Lung (tissue), 12 donors: ENCODE results near the gene OLIG1. TPM values are rescaled to one million over a fixed set of nuclear protein-coding genes. Genes with fewer than 3 reads are reported as not detected.

Source experiments
- ATAC-seq: fragments of 200-7000 bp; cut with Tn5 transposase; one replicate; pipeline ENCODE4 v1.9.1; 2020; ENCODE audit warnings: moderate number of reproducible peaks; ENCODE audit not compliant: insufficient read depth, low FRiP score
- DNase-seq, 3 donors: peaks; one replicate each; pipeline ENCODE4 v3.0.0-alpha.2; 2013 to 2017
- H3K27ac ChIP-seq, 2 donors: one replicate each; pipeline ENCODE4 v1.5.1; 2013; ENCODE audit warnings: mild to moderate bottlenecking in 2 of 2, moderate library complexity in 2 of 2, control low read depth in 1 of 2, inconsistent platforms in 1 of 2, low read depth in 1 of 2, low read length in 1 of 2
- H3K27me3 ChIP-seq, 3 donors: one replicate each; pipeline ENCODE4 v1.5.1; 2013; ENCODE audit warnings: low read length in 2 of 3; ENCODE audit not compliant: control insufficient read depth in 3 of 3, insufficient read depth in 3 of 3
- H3K36me3 ChIP-seq, 4 donors: one replicate each; pipeline ENCODE4 v1.5.1; 2013; ENCODE audit warnings: low read length in 4 of 4, mild to moderate bottlenecking in 1 of 4, moderate library complexity in 1 of 4; ENCODE audit not compliant: control insufficient read depth in 4 of 4, insufficient read depth in 4 of 4
- H3K4me1 ChIP-seq, 5 donors: one replicate each; pipeline ENCODE4 v1.5.1; 2013; ENCODE audit warnings: low read length in 5 of 5, mild to moderate bottlenecking in 2 of 5, moderate library complexity in 1 of 5; ENCODE audit not compliant: control insufficient read depth in 5 of 5, insufficient read depth in 5 of 5
- H3K4me3 ChIP-seq: one replicate; pipeline ENCODE4 v1.5.1; 2013; ENCODE audit warnings: mild to moderate bottlenecking, control low read depth, moderate library complexity
- H3K9ac ChIP-seq, 2 donors: one replicate each; pipeline ENCODE4 v1.5.1; 2013; ENCODE audit warnings: low read length in 2 of 2, control low read depth in 1 of 2; ENCODE audit not compliant: insufficient read depth in 1 of 2
- H3K9me3 ChIP-seq, 4 donors: one replicate each; pipeline ENCODE4 v1.5.1; 2013; ENCODE audit warnings: low read length in 3 of 4, mild to moderate bottlenecking in 1 of 4, moderate library complexity in 1 of 4; ENCODE audit not compliant: control insufficient read depth in 4 of 4, insufficient read depth in 3 of 4
- WGBS, 2 donors: extraction: QIAGEN DNeasy Blood & Tissue Kit; methylation state at CpG; one replicate each; pipeline ENCODE4 v1.1.7; 2013; 5-methylcytosine and 5-hydroxymethylcytosine counted together
- polyA plus RNA-seq, 2 donors: library from polyadenylated mRNA; stranded (reverse); fragments of 200-250 nt; gene quantifications; one replicate each; pipeline ENCODE4 v1.2.1, GENCODE V29; 2013
- total RNA-seq, 2 donors: library from RNA; depleted of rRNA in 1 of 2; stranded (reverse); fragments of >200 nt in 1 of 2; gene quantifications; one replicate each; pipeline ENCODE4 v1.2.1, GENCODE V29; 2014 to 2021
- TF ChIP-seq, protein P1 (sequence below): IDR thresholded peaks from 2 replicates; pipeline ENCODE4 v1.5.1; 2012; ENCODE audit warnings: mild to moderate bottlenecking; ENCODE audit errors: control extremely low read depth, extremely low read depth
- donor health status: control.
- donor health status: control.
- donor health status: Bipolar disorder and iron deficiency.
- donor health status: healthy.
- donor health status: DM: yes; HTN: yes; CAD: no.

Gene OLIG1
- total and polyA plus RNA-seq, 4 donors, result 1.2 to 4.1 (median 1.7) TPM

DNA sequence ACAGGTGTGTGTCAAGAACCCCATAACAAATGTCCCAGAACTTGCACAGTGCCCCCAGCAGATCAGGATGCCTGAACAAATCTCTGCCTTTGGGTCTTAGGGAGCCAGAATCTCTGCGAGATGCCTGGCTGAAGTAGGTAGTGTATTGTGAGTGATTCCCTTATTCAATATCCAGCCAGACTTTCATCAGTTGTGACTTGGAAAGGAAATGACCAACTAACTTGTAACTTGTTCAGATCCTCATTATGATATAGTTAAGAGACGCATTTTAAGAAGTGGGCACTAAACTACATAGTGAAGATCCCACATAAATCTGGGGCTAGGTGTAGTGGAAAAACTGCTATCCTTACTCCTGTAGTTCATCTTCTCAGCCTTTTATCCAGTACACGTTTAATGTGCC, 32.4 kb upstream of the OLIG1 start:
- 80 to 83% methylated on average over 3 of the region's 3 CpGs for WGBS, 2 donors
- Histone ChIP-seq H3K36me3 (no peaks in the 10 kb centered on the region), H3K9ac (no peak overlapping the region), H3K27me3 (peaks cover 20 to 86% (median 44%) of the 10 kb centered on the region in 3 donors), H3K4me3 (no peak overlapping the region), H3K27ac (no peak overlapping the region), H3K9me3 (peaks cover 0 to 5% (median 0%) of the 10 kb centered on the region in 4 donors), H3K4me1 (peaks cover 0 to 4% (median 0%) of the 10 kb centered on the region in 5 donors)
- ATAC-seq (no peak), DNase-seq (no peak)
- TF ChIP-seq, protein P1, sequence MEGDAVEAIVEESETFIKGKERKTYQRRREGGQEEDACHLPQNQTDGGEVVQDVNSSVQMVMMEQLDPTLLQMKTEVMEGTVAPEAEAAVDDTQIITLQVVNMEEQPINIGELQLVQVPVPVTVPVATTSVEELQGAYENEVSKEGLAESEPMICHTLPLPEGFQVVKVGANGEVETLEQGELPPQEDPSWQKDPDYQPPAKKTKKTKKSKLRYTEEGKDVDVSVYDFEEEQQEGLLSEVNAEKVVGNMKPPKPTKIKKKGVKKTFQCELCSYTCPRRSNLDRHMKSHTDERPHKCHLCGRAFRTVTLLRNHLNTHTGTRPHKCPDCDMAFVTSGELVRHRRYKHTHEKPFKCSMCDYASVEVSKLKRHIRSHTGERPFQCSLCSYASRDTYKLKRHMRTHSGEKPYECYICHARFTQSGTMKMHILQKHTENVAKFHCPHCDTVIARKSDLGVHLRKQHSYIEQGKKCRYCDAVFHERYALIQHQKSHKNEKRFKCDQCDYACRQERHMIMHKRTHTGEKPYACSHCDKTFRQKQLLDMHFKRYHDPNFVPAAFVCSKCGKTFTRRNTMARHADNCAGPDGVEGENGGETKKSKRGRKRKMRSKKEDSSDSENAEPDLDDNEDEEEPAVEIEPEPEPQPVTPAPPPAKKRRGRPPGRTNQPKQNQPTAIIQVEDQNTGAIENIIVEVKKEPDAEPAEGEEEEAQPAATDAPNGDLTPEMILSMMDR, result no peak

DNA sequence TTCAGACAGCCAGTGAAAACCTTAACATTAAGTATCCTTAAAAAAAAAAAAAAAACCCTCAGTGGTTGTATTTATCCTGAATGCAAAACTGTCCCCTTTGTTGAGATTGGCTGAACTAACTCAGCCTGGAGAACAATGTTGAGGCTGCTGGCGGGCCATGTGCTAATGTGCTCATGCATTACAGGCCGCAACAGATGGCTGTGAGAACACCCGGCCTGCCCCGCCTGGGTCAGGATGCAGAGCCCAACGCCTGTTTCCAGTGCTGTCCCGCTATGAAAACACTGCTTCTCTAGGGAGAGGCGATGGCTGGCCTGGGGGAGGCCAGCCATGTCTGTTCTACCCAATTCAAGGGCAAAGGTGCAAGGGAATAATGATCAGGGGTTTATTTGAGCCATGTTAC, 30.4 kb upstream of the OLIG1 start:
- no peak for DNase-seq
- Histone ChIP-seq H3K9me3 (peaks cover 0 to 3% (median 0%) of the 10 kb centered on the region in 4 donors), H3K27me3 (peaks cover 9 to 72% (median 44%) of the 10 kb centered on the region in 3 donors), H3K27ac (no peak overlapping the region), H3K9ac (no peak overlapping the region), H3K36me3 (no peaks in the 10 kb centered on the region), H3K4me3 (no peak overlapping the region), H3K4me1 (peaks cover 0 to 3% (median 0%) of the 10 kb centered on the region in 5 donors)
- 81 to 83% methylated on average over 7 of the region's 7 CpGs for WGBS, 2 donors
- ATAC-seq, result no peak
- TF ChIP-seq, protein P1, result no peak

DNA sequence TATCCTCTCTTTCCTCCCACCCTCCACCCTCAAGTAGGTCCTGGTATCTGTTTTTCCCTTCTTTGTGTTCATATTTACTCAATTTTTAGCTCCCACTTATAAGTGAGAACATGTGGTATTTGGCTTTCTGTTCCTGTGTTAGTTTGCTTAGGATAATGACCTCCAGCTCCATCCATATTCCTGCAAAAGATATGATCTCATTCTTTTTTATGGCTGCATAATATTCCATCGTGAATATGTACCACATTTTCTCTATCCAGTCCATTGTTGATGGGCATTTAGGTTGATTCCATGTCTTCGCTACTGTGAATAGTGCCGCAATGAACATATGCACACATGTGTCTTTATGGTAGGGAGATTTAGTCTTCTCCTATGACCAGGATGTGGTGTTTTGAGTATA, 29.7 kb upstream of the OLIG1 start:
- ATAC-seq (no peak), DNase-seq (no peak)
- peaks cover 0 to 3% (median 0%) of the 10 kb centered on the region in 4 donors for H3K9me3 ChIP-seq
- TF ChIP-seq, protein P1, result no peak
- peaks cover 0 to 3% (median 0%) of the 10 kb centered on the region in 5 donors for H3K4me1 ChIP-seq
- no peak overlapping the region for H3K27ac ChIP-seq
- 95 to 98% methylated on average over 3 of the region's 3 CpGs for WGBS, 2 donors
- H3K4me3 ChIP-seq, result no peak overlapping the region
- no peaks in the 10 kb centered on the region for H3K36me3 ChIP-seq
- no peak overlapping the region for H3K9ac ChIP-seq
- peaks cover 9 to 71% (median 40%) of the 10 kb centered on the region in 3 donors for H3K27me3 ChIP-seq

DNA sequence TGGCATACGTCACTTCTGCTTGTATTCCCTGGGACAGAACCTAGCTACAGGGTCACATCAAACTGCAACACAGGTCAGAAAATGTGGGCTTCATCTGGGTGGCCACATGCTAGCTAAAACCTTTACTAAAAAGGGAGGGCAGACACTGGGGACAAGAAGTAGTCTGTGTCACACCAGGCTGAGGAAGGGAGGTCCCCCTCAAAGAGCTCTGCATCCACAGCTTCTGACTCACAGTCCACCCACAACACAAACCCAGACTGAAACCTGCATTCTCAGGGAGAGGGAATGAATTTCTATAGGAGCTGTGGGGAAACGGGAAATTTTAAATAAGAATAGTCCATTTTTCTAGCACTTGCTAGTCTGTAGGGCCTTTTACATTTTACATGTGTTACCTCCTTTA, 28.0 kb upstream of the OLIG1 start:
- H3K27me3 ChIP-seq, result peaks cover 9 to 67% (median 41%) of the 10 kb centered on the region in 3 donors

More for the DNA sequence above, 28.0 kb upstream of the OLIG1 start:
- Histone ChIP-seq H3K9me3 (peaks cover 0 to 3% (median 0%) of the 10 kb centered on the region in 4 donors), H3K36me3 (no peaks in the 10 kb centered on the region), H3K27ac (no peak overlapping the region), H3K4me1 (peaks cover 0 to 1% (median 0%) of the 10 kb centered on the region in 5 donors), H3K4me3 (no peak overlapping the region), H3K9ac (no peak overlapping the region)
- ATAC-seq (no peak), DNase-seq (no peak)
- WGBS, 2 donors, result 56 to 57% methylated on average over 2 of the region's 2 CpGs
- TF ChIP-seq, protein P1, result no peak
